Stimulated activated CD4-positive, alpha-beta T cell treated with anti-CD3 and anti-CD28 coated beads, Interleukin-1b, Interleukin-23, amount 100 ng/mL, for 24 hours (primary cell): ENCODE results near the gene SORCS1.

ENCODE experiments used
- DNase-seq, 4 experiments: peaks; one replicate each; pipeline ENCODE4 v3.0.0-alpha.2; 2020; ENCODE audit warnings: low read depth in 4 of 4, low spot score in 1 of 4

SORCS1 gene

GRCh38 chr10:106555599-106555998, 608.9 kb downstream of the SORCS1 start:
- no peak for DNase-seq

DNA sequence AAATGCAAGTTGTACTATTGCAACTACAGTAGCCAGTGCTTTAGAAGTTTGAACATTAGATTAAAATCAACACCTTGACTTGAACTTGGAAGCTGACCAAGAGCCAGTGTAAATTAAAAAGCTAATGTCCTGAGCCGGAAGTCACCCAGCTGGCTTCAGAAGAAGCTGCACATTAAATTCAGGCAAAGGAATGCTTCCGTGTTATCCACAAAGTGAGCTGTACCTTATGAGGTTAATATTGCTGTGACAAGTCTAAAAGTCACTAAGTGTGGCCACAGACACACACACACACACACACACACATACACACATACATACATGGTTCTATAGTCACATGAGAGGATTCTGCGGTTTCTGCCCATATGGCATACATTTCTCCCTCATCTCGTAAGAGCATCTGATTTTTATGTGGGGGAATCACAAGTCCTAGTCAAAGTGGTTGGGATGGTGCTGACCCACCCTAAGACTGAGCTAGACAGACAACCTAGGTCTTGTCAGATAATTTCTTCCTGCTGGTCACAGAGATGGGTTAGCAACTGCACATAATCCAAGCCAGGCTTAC, 612.9 kb downstream of the SORCS1 start:
- no peak for DNase-seq

- no peak for DNase-seq
These were observed 615.7 kb downstream of the SORCS1 start for GRCh38 chr10:106548832-106549231.

GRCh38 chr10:106547047-106547635, 617.4 kb downstream of the SORCS1 start:
- no peak for DNase-seq

GRCh38 chr10:106542461-106542860, 622.0 kb downstream of the SORCS1 start:
- no peak for DNase-seq

DNA sequence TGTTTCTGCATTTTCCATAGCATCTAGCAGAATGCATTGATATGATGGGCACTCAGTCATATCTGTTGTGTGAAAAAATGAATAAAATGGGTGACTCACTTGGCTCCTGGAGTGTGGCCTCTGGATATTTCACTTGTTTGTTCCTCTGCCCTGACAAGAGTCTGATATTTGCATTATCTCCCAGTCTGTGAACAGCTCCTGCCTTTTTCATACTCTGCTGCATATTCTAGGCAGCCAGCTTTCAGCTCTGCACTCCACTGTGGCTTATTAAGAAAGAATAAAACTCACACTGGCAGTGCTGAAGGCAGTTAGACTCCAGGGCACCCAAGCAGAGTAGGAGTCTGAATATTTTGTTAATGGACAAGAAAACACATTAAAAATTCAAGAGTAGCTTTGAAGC, 623.9 kb downstream of the SORCS1 start:
- DNase-seq, result no peak

DNA sequence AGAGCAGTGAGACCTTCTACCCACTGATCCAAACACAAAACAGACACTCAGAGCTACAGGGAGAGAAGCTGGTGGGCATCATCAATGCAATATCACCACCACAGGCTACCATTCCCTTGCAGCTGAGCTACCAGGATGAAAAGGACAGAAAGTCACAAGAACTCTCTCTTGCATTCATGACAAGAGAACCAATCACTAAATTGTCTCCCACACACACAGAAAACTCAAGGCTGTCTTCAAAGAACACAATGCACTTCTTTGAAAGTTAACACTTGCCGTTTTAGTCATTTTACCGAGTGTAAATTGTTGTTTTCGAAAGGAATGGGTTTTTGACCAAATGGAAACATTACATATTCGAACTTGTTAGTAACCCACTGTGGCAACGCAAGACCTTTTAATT, 626.6 kb downstream of the SORCS1 start:
- DNase-seq, result no peak

DNA sequence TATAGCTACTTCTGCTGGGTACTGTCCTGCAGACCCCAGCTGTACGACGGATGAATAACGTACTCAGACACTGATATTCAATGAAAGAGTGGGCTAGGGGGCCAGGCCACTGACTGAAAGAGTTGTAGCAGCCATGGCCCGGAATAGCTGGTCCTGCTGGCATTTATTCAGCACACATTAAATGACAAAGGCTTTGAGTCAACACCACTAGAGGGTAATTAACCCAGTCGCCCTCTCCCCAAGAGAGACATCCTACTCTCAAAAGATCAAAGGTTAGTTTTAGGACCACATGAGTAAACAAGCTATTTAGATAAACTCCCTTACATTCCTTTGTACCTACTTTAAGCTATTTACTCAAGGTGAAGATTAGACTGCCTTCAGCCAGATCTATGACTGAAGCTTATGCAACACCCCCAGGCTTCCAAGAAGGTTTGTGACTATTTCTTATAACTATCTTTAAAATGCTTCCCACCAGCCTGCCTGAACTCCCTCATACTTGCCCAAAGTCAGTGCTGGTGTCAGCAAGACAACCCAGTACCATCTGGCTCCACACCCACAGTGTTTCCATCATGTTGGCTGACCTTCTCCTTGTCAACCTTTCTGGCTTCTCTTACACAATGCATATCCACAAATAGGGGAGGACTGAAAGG, 629.1 kb downstream of the SORCS1 start:
- DNase-seq, result no peak

GRCh38 chr10:106534441-106534840, 630.1 kb downstream of the SORCS1 start:
- no peak for DNase-seq

DNA sequence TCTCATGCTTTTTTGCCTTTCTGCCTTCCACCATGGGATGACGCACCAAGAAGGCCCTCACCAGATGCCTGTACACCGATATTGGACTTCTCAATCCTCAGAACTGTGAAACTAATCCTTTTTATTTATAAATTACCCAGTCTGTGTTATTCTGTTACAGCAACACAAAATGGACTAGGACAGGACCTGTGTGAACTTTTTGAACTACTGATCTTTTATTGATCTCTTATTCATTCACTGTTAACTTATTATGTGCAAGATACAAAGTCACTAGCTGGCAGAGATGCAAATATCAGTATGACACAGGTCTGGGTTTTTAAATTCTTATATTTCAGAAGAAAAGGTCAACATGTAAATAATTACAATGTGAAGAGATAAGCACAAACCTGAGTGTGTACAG, 635.8 kb downstream of the SORCS1 start:
- no peak for DNase-seq

DNA sequence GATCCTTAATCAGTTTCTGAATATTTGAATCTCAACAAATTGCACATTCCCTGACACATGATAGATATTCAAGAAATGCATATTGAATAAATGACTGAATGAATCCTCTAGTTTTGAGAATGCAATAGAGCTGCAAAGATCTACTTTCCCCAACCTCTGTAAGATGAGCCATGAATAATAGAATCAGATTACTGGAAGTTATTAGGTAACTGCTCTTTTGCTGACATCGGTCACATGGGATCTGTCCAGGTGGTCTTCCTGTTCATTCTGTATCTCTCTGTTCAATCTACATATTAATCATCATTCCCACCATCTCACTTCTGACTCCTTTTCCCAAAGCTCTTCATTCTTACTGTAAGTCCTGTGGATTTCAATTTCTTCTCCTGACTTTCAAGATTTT, 638.7 kb downstream of the SORCS1 start:
- no peak for DNase-seq
